ENCODE data around the gene ENPP4.

ENPP4 gene

GRCh38 chr6:46159229-46159628 is 29.4 kb downstream of the ENPP4 start:
- Histone ChIP-seq H3K4me1 (ENCODE audit: low read length) (no peaks in the 10 kb centered on the region), H3K9ac (ENCODE audit: low read length) (no peak overlapping the region), H3K36me3 (replicated peaks; ENCODE audit: low read depth, low read length) (no peaks in the 10 kb centered on the region), H3K27ac (ENCODE audit: low read length) (no peak overlapping the region), H3K79me2 (ENCODE audit: low read length) (no peaks in the 10 kb centered on the region), H3K4me3 (ENCODE audit: low read length) (no peak overlapping the region), H4K20me1 (ENCODE audit: insufficient read depth, low read length) (no peaks in the 10 kb centered on the region), H3K9me3 (ENCODE audit: insufficient read depth, low read length) (no peaks in the 10 kb centered on the region), H3K27me3 (ENCODE audit: low read depth, low read length) (no peaks in the 10 kb centered on the region), H2AFZ (ENCODE audit: low read depth, low read length) (no peak overlapping the region), H3K4me2 (ENCODE audit: low read length) (no peak overlapping the region)
- TF ChIP-seq CTCF (IDR thresholded peaks at IDR 0.05; ENCODE audit: low read depth, low read length) = no peak

- Histone ChIP-seq H3K4me2 (ENCODE audit: low read length) (no peak overlapping the region), H3K4me3 (ENCODE audit: low read length) (no peak overlapping the region), H3K9ac (ENCODE audit: low read length) (no peak overlapping the region), H3K79me2 (ENCODE audit: low read length) (no peaks in the 10 kb centered on the region), H3K27ac (ENCODE audit: low read length) (no peak overlapping the region), H3K27me3 (ENCODE audit: low read depth, low read length) (no peaks in the 10 kb centered on the region), H3K36me3 (replicated peaks; ENCODE audit: low read depth, low read length) (no peaks in the 10 kb centered on the region), H3K9me3 (ENCODE audit: insufficient read depth, low read length) (no peaks in the 10 kb centered on the region), H2AFZ (ENCODE audit: low read depth, low read length) (no peak overlapping the region), H4K20me1 (ENCODE audit: insufficient read depth, low read length) (no peaks in the 10 kb centered on the region), H3K4me1 (ENCODE audit: low read length) (no peaks in the 10 kb centered on the region)
- TF ChIP-seq EZH2phosphoT487 (IDR thresholded peaks at IDR 0.05; ENCODE audit: low read depth) (no peak), CTCF (IDR thresholded peaks at IDR 0.05; ENCODE audit: low read depth, low read length) (no peak)
Measured at GRCh38 chr6:46160102-46160501, 30.3 kb downstream of the ENPP4 start.

GRCh38 chr6:46170357-46171289 is 40.8 kb downstream of the ENPP4 start, which contains the start of gene ENPP5:
TSS of gene ENPP5 (minus strand) at chr6:46170980. CDS start at chr6:46168262, 2,718 bp downstream.
- H3K4me2 ChIP-seq (ENCODE audit: low read length) = peak within 1 kb of the TSS; percentile 91
- TF ChIP-seq CTCF (IDR thresholded peaks at IDR 0.05; ENCODE audit: low read depth, low read length) = no peak
- TF ChIP-seq EZH2phosphoT487 (IDR thresholded peaks at IDR 0.05; ENCODE audit: low read depth) = no peak
- peaks cover 12% of the 10 kb centered on the region for H3K4me1 ChIP-seq (ENCODE audit: low read length)
- H3K79me2 ChIP-seq (ENCODE audit: low read length) = no peaks in the 10 kb centered on the region
- H3K9ac ChIP-seq (ENCODE audit: low read length) = peak within 1 kb of the TSS; percentile 53
- no peaks in the 10 kb centered on the region for H3K36me3 ChIP-seq (replicated peaks; ENCODE audit: low read depth, low read length)
- H3K9me3 ChIP-seq (ENCODE audit: insufficient read depth, low read length) = no peaks in the 10 kb centered on the region
- H3K4me3 ChIP-seq (ENCODE audit: low read length) = peak within 1 kb of the TSS; percentile 86
- H4K20me1 ChIP-seq (ENCODE audit: insufficient read depth, low read length) = no peaks in the 10 kb centered on the region
- H3K27me3 ChIP-seq (ENCODE audit: low read depth, low read length) = peaks cover 12% of the 10 kb centered on the region
- H3K27ac ChIP-seq (ENCODE audit: low read length) = no peak within 1 kb of the TSS
- H2AFZ ChIP-seq (ENCODE audit: low read depth, low read length) = peak within 1 kb of the TSS; percentile 97

GRCh38 chr6:46172176-46172575 is 42.4 kb downstream of the ENPP4 start:
- Histone ChIP-seq H3K4me3 (ENCODE audit: low read length) (no peak overlapping the region), H3K36me3 (replicated peaks; ENCODE audit: low read depth, low read length) (no peaks in the 10 kb centered on the region), H3K9me3 (ENCODE audit: insufficient read depth, low read length) (no peaks in the 10 kb centered on the region), H3K27me3 (ENCODE audit: low read depth, low read length) (peaks cover 12% of the 10 kb centered on the region), H3K27ac (ENCODE audit: low read length) (no peak overlapping the region), H3K4me1 (ENCODE audit: low read length) (peaks cover 19% of the 10 kb centered on the region), H4K20me1 (ENCODE audit: insufficient read depth, low read length) (no peaks in the 10 kb centered on the region), H3K9ac (ENCODE audit: low read length) (no peak overlapping the region), H2AFZ (ENCODE audit: low read depth, low read length) (no peak overlapping the region), H3K79me2 (ENCODE audit: low read length) (no peaks in the 10 kb centered on the region), H3K4me2 (ENCODE audit: low read length) (no peak overlapping the region)
- TF ChIP-seq EZH2phosphoT487 (IDR thresholded peaks at IDR 0.05; ENCODE audit: low read depth) (no peak), CTCF (IDR thresholded peaks at IDR 0.05; ENCODE audit: low read depth, low read length) (no peak)

Measured in OCI-LY3 (cell line).